Frontal cortex (tissue), 4 donors: Measurements from ENCODE around the gene DYRK1A. TPM values are rescaled to one million over a fixed set of nuclear protein-coding genes. Genes with fewer than 3 reads are reported as not detected.
"Not testable (repeated sequence)": the region's sequence is repeated elsewhere in the genome, so short reads cannot be mapped to it uniquely, and the experiment has no call there.

Experiments
- DNase-seq, 2 donors: peaks; one replicate each; pipeline ENCODE4 v3.0.0; 2012; ENCODE audit warnings: low spot score in 2 of 2
- FAIRE-seq: peaks from 2 replicates; lab custom pipeline; 2012; peaks lifted over from hg19 to GRCh38; lab: Jason Lieb, UNC
- total RNA-seq: library from RNA; depleted of rRNA; stranded (reverse); fragments of >200 nt; gene quantifications from one replicate; pipeline ENCODE4 v1.2.3, GENCODE V29; 2014
- donor health status: control.
- donor health status: control.
- donor health status: control.

DYRK1A gene
- total RNA-seq, 1 donor from 2014 or later: 172 TPM

DNA sequence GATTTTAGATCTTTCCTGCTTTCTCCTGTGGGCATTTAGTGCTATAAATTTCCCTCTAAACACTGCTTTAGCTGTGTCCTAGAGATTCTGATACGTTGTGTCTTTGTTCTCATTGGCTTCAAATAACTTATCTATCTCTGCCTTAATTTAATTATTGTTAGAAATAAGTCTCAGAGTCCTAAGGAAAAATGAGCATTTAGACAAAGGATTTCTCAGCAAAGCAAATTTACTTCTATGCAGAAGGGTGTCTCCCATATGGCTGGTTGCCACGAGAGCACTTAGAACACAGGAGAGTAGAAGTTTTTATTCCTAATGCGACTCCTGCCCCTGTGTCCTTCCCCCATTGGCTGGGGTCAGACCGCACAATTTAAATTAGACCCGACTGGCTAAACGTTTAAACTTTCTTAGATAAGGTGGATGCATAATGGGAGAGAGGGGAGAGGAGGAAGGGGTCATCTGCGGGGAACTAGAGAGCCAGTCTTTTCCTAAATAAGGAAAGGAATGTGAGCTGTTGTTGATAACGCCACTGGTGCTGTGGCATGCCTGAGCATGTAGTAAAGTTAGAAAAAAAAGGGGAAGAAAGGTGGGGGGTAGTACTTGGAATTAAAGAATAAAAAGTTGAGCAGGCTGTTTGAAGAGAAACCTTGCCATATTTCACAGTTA, 170.2 kb downstream of the DYRK1A start:
- DNase-seq: no peak
- no peak for FAIRE-seq

DNA sequence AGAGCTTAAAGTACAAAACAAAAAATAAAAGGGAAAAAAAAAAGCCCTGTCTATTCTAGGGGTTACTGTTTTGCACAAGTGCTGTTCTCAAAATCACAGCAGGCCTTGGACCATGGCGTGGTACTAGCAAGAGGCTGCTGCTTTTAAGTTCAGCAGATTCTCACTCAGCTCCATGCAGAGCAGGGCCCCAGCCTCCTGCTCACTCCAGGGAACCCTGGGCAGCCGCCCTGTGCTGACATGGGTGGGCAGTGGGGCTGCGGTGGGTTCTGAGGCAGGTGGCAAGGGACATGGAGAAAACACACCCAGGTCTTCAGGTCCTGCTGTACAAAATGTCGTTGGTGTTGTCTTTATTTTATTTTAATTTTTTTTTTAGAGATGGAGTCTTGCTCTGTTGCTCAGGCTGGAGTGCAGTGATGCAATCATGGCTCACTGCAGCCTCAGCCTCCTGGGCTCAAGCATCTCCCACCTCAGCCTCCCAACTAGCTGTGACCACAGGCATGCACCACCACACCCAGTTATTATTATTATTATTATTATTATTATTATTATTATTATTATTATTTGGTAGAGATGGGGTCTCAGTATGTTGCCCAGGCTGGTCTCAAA, 170.9 kb downstream of the DYRK1A start:
- no peak for FAIRE-seq

DNA sequence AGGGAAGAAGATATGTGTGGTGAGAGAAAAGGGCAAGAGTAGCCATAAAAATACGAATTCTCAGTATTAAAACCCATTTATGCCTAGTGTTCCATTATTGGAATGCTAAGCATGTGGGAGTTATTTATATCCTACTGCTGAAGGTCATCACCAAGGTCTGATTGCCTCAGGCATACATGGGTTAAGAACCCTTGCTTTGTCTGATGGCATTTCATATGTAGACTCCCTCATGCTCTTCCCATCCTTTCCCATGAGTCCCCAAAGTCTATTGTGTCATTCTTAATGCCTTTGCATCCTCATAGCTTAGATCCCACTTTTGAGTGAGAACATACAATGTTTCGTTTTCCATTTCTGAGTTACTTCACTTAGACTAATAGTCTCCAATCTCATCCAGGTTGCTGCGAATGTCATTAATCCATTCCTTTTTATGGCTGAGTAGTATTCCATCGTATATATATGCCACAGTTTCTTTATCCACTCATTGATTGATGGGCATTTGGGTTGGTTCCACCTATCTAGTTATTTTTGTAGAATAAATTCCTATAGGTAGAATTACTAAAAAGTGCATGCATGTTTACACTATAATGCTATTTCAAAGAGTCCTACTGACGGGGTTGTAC, 172.5 kb downstream of the DYRK1A start:
- DNase-seq (no peak), FAIRE-seq (no peak)

More for the DNA sequence above, 170.9 kb downstream of the DYRK1A start:
- DNase-seq: no peak

DNA sequence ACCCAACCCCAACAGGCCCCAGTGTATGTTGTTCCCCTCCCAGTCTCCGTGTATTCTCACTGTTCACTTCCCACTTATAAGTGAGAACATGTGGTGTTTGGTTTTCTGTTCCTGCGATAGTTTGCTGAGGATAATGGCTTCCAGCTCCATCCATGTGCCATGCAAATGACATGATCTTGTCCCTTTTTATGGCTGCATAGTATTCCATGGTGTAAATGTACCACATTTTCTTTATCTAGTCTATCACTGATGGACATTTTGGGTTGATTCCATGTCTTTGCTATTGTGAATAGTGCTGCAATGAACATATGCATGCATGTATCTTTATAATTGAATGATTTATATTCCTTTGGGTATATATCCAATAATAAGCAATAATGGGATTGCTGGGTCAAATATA, 174.6 kb downstream of the DYRK1A start:
- DNase-seq, FAIRE-seq: not testable (repeated sequence)

DNA sequence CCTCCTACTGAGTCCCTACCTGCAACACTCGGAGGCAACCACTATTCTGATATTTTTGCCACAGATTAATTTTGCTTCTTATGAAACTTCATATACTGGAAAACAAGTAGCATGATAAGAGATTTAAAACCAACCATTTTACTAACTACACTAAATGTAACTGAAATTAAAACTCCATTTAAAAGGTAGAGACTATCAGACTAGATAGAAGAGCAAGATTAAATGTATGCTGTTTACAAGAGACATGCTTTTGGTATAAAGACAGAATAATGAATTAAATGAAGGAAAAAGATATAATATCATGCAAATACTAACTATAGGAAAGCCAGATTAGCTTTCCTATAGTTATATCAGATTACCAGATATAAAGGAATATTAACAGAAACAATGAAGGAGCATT, 175.9 kb downstream of the DYRK1A start:
- DNase-seq (no peak), FAIRE-seq (no peak)

DNA sequence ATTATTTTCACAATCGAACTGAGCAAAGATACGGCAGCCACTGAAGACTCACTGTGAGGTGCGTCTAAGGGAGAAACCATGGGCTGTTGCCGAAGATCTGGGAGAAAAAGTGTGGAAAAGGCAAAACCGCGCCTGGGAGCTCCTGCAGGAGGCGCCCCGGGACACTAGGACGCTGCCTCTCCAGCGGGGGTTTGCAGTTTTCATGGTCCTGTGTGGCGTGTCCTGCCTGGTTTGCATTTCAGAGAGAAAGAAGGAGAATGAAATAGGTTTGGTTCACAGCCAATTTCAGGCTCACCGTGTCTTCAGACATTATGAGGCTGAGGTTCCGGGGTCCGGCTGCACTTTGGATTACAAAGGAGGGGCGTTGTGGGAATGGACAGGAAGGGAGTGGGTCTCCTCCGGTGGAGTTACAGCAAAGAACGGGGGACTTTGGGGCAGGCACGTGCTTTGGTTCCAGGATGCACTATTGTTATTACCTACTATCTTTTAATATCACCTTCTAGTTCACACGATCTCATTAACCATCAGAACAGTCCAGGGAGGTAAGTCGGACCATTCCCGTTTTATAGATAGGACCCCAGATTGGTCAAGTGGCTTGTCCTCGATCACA, 179.8 kb downstream of the DYRK1A start:
- FAIRE-seq (no peak), DNase-seq (no peak)

DNA sequence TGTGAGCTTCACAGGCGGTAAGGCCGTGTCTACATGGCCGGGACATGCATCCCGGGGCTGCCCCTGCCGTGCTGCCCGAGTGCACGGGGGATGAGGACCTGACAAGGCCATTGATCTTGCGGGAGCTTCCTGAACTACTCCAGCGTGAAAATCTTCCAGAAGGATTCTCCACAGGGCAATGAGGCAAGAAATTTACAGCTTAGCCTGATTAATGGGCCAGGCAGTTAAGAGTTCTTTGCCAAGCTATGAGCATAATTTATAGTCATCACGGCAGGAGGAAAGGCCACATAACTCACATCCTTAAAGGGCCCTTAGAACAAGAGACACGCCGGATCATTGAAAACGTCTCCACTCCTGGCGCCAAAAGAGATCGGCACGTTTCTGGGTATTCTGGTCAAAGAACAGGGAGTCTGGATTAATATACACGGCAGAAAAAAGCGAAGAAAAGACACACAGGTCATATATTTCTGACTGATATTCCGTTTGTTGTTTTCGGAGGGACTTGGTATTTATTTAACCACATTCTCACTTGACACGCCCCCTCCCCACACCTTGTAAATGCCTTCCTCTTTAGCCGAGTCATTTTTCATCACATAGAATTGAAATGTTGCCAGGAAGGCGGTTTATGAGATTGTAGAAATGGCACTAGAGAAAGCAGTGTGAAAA, 180.5 kb downstream of the DYRK1A start:
- DNase-seq (no peak), FAIRE-seq (no peak)

DNA sequence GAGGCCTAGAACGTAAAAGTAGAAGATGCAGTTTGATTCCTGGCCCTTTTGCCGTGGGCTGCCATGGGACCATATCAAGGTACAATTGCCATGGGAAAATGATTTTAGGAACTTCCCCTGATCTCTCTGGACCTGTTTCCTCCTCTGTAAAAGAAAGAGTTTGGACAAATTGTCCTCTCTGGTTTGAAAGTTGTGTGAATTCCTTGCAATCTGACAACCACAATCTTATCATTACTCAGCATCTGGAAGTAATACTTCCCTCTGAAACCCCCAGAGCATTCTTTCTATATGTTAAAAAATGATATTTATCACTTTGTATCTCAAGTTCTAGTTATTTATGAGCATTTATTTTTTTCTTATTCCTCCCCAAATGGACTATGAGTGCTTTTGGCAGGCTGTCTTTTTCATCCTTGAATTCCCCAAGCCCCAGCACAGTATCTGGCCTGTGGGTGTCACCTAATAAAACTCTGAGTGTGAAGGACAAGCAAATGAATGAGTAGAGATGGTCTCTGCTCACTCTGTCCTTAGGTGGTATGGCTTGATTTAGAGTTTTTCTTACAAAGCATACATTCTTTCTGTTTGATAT, 181.1 kb downstream of the DYRK1A start:
- no peak for DNase-seq
- FAIRE-seq: no peak

DNA sequence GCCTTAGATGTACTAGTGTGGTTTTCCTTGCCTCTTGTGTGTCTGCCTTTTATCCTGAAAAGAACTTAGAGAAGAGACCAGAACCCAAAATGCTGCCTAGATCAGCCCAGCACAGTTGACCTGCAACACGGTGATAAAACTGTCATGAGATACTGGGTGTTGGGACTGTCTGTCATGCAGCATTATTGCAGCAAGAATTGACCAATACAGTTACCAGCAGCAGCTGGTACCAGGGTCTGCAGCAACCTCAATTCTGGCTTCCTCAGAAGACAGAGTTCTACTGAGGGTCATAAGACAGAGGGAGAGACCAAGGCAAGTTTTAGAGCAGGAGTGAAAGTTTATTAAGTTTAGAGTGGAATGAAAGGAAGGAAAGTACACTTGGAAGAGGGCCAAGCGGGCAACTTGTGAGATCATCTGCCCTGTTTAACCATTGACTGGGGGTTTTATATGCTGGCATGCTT, 182.0 kb downstream of the DYRK1A start:
- DNase-seq (no peak), FAIRE-seq (no peak)

DNA sequence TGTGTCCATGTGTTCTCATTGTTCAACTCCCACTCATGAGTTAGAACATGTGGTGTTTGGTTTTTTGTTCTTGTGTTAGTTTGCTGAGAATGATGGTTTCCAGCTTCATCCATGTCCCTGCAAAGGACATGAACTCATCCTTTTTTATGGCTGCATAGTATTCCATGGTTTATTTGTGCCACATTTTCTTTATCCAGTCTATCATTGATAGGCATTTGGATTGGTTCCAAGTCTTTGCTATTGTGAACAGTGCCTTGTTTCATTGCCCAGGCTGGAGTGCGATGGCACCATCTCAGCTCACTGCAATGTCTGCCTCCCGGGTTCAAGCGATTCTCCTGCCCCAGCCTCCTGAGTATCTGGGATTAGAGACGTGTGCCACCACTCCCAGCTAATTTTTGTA, 183.2 kb downstream of the DYRK1A start:
- DNase-seq, FAIRE-seq: not testable (repeated sequence)

DNA sequence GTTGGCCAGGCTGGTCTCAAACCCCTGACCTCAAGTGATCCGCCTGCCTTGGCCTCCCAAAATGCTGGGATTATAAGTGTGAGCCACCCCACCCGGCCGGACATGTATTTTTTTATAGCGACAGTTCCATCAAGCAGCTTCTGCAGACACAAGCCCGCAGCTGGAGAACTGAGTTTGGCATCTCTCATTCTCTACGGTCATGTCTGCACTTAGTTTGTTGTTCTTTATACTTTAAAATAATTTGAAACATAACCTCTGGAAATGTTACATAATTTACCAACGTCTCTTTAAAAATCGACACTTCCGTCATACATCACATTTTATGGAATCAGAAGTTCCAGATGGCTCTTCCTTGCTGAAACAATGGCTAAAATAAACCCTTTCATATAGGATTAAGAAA, 183.6 kb downstream of the DYRK1A start:
- FAIRE-seq (no peak), DNase-seq (no peak)

DNA sequence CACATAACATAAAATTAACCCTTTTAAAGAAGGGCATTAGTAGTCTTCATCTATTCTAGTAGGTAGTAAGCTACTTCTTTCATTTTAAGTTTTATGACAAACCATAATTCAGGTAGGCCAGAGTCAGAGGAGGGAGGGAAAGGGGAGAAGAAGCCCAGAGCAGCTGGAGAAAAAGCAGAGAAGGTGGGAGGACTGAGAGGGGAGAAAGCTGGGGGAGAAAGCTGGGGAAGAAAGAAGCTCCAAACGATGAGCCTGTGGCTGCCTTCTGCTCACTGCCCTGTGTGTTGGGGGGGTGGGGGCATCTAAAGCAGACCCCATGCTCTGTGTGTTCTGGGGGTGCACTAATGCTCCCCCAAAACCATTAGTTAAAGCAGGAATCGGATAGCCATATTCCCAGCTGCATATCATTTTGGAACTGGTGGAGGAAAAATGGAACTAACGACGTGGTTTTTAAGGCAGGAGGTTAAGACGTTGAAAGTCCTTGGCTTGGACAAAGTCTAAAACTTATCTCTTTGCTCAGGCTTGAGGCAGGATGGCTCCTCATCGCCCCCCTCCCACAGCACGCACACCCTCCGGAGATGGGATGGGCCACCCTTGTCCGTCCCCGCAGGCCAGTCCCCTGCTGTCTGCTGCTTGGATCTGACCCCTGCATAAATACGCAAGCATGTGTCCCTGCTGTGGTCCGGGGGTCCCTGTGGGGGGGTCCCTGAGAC, 184.2 kb downstream of the DYRK1A start:
- FAIRE-seq (no peak), DNase-seq (no peak)

DNA sequence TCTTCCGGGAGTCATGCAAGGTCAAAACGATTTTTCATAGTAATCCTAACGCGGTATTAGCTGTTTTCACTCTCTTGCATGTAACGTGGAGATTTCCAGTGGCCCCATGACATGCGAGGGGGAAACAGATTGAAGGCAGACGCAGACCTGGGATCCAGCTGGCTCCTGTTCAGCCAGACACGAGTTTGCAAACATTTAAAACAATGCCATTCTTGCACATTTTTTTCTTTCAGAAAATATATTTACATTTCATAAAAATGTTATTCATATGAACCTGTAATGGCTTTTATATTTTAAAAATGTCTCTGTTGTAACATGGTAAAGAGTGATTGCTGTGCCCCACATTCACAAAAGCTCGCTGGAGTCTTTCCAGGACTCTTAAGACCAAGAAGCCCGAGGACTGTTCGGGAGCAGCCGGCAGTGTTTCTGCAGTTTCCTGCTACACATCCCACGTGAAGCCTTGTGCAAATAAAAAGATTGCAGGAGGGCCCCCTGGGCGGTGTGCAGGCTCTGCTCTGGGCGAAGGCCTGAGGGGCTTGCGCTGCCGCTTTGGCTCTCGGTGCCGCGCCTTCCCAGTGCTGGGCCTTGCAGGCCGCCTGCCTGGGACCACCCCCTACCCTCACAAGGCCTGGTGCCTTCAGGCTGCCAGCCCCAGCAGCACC, 184.9 kb downstream of the DYRK1A start:
- DNase-seq: no peak
- no peak for FAIRE-seq

DNA sequence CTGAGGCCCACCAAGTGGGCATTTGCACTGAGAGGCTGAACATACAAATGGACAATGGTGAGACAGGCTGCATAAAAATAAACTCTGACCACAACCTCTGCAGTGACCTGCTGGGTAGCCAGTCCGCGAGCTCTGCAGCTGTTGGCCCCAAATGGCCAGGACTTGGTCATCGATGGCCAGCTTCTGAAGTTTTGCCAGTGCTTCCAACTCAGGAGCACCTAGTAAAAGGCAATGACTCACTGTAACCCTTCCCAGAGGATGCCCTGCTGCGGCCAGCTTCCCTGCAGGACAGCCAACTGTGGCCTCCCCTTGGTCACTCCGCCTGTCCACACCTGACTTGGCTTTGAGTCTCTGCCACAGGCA, 185.4 kb downstream of the DYRK1A start:
- DNase-seq (no peak), FAIRE-seq (no peak)

DNA sequence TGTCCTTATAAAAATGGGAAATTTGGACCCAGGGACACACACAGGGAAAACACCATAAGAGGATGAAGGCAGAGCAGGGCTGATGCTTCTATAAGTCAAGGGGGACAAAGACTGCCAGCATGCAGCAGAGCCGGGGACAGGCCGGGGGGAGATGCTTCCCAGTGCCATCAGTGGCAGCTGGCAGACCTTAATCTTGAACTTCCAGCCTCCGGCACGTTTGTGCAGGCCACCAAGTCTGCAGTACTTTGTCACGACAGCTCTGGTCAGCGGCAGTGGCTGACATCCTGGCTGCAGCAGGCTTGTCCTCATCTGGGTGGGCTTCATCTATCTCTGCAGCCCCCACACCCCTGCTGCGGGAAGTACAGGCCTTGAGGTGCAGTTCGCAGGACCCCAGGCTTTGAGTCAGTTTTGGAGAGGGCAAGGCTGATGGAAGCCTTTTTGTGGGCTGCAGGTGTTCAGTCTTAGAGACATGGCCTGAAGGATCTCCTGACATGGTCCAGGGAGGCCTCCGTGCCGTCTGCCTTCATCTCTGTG, 186.0 kb downstream of the DYRK1A start:
- DNase-seq (no peak), FAIRE-seq (no peak)

DNA sequence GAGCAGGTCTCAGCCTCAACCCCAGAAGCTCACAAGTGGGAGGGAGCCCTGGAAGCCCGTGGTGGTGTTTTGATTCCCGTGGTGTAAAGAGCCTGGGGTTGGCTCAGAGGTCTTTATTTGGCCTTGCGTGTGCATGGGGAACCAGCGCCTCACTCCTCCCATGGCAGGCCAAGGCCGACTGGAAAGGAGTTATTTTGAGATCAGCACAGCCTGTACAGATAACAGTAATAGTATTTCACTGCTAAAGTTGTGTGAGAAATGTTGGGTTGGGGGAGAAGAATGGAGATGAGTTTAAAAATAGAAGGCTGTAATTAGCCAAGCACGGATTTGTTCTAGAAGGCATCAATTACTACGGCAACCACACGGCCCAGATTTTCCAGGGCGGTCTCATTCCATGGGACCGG, 186.5 kb downstream of the DYRK1A start:
- DNase-seq (no peak), FAIRE-seq (no peak)

DNA sequence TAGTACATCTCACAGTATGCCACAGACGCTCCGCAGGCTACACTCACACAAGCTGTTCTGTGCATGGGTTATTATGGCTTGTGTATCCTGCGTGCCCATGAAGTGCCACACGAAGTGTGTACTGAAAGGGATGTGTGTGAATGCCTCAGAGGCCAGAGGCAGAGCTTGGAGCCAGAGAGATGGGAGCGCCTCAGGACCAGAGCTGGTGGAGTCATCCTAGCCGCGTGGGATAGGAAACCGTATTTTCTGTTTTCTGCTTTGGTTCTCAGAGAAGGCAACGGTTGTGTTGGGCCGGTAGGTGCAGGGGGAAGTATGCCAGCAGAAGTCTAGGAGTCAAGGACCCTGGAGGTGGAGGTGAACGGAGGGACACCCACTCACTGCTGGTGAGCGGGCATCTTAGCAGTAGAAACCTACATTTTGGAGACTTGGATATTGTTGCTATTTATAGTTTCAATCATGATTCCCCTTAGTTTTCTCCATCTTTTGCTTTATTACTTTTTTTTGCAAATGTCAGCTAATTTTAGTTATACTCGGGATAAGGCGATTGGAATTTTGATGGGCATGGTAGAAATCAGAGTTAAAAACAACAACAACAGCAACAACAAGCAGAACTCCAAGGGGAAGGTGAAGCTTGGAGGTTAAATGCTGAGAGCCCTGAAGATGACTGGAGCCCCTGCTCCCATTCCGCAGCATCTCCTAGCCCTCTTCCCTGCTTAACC, 188.2 kb downstream of the DYRK1A start:
- FAIRE-seq (no peak), DNase-seq (no peak)

DNA sequence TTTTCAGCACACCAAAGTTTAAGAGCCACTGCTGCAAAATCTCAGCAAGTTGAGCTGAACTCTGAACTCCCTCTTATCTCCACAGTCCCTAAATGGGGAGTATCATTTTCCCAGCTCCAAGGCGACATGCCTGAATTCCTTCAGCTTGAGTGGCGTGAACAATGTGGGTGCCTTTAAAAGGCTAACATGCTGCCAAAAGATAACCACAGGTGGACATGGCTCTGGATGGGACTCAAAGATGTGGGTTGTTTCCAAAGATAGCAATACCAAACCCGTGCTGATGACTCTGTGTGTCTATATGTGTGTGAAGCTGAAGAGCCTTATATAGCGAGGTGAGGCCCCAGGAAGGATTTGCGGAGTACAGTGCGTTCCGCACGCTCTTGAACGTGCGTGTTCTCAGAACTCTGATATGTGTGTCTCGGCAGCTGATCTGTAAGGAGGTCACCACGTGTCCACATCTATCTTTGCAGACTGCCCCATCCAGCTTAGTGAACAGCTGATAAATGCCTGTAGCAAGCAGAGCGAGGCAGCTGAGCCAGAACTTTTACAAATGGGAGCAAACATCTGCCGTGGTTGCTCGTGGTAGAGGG, 189.2 kb downstream of the DYRK1A start:
- DNase-seq (no peak), FAIRE-seq (no peak)
